HK-2 (cell line): ENCODE data around the gene UBQLN4.
A peak's percentile ranks its signal among the peaks of the same experiment; 100 is the strongest.

Experiments
- DNase-seq: peaks from one replicate; pipeline ENCODE4 v3.0.0-alpha.2; 2018; ENCODE audit not compliant: unreplicated experiment

UBQLN4 gene

GRCh38 chr1:156053768-156054499, at the start of gene UBQLN4:
Gene UBQLN4 (minus strand): TSS chr1:156053798. CDS start chr1:156053701, 97 bp downstream.
- DNase-seq: peak; percentile 88

DNA sequence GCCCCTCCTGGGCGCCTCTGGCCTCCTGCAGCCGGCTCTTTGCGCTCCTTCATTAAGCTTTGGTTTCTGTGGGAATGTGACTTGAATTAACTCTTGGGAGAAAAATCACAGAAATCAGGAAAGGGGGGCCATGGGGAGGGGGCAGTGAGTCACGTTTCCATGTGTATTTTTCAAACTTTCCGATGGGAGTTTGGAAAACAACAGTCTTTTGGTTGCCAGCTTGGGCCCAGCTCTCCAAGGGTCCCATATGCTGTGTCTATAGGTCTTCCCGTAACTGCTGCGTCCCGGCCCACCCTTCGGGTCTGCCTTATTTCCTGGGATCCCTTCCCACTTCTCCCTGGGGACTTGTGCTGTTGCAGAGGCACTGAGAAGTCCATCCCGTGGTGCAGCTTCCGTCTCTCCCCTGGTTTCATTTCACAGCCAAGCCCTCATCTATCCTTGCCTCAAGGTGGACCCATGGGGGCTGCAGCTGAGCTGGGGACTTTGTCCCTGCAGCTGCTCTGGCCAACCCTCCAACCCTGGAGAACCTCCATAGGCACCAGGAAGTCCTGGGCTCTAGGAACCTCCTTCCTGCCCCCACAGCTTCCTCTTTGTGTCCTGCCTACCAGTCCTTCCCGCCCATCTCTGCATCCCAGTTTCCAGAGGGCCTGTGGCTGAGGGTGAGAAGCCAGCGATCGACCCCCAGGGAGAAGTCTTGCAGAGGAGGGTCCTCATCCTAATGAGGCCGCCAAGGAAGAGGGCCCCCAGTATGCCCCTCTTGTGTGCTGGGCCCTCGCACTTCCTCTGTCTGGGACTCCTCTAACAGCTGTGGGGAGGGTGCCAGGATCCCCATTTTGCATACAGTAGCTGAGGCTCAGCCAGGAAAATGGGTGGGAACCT, 49.3 kb upstream of the UBQLN4 start:
- no peak for DNase-seq

DNA sequence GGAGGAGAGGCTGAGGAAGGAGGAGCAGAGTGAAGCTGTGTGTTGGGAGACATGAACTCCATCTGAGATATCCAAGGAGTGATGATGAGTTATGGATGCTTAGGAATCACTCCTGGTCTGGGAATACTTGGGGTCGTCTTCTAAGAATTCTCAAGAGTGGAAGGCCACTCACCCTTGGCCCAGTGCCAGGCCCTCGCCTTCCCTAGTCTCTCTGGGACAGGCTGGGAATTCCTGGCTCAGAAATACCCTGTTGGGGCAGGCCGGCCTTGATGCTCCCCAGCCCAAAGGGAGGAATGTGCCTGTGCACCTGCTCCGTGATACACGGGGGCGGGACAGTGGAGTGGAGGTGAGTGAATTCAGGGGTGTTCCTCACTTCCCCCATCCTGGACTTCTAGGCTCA, 48.3 kb upstream of the UBQLN4 start:
- DNase-seq: no peak

DNA sequence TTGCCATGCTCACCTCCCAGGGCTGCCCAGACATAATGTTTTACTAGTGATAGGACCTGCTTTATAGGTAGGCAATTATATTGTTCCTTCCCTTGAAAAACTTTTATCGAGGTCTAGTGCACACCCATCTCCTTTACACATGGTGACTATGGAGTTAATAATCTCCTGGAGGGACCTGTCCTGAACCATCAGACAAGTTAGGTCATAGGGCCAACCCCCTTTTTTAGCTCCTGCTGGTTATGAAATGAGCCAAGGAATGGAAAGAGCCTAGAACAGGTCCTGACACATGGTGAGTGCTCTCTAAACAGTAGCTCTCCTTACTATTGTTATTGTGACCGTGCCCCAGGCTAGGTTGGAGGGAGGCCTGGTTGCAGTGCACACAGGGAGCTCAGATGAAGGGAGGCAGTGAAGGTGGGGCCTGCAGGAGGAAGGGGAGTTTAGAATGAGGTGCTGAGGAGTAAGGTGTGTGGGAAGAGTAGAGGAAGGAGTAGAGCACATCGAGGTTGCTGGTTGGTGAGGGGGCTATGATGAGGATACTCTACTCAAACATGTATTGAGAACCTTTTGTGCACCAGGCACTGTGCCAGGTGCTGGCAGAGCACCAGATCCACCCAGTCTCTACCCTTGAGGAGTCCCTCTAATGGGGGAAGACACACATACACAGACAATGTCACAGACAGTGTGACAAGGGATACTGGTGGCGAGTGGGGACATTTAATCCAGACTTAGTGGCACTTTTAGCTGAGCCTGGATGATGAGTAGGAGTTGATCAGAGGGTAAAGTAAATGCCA, 46.8 kb upstream of the UBQLN4 start:
- no peak for DNase-seq

DNA sequence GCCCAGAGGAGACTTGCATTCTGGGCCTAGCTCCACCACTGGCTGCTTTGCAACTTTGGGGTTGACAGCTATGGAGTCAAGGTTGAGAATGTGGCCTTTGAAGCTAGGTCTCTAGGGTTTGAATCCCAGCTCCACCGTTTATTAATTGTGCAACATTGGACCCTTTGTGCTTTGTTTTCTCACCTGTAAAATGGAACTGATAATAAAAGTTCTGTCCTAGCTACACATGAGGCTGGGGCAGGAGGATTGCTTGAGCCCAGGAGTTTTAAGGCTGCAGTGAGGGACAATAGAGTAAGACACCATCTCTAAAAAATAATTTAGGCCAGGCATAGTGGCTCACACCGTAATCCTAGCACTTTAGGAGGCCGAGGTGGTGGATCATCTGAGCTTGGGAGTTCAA, 45.7 kb upstream of the UBQLN4 start:
- no peak for DNase-seq

GRCh38 chr1:156098784-156099183, 45.2 kb upstream of the UBQLN4 start:
- DNase-seq: no peak

DNA sequence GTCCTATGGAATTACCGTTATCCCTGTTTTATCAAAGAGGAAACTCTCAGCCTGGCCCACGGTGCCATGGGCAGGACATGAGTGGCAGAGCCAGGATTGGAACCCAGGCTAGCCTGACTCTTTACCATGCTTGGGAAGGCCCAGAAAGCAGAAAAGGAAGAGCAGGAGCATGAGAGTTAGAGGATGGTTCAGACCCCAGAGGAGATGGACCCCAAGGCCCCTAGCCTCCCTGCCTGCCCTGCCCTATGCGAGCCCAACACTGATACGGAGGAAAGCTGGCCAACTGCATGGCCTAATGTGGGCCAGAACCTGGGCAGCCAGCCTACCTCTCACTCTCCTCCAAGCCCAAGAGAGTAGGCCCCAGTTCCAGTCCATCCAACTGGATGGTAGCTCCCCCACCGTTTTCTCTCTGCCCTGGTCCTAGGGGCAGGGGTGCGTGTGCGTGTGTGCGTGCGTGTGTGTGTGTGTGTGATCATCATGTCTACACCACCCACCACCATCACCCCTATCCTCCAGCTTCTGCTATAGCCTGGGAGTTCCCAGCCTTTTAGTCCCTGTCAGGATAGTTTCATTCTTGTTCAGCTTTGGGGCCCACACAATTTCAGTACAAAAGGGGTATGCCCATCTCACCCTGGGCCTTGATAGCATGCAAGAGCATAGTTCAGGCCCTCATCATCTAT, 44.0 kb upstream of the UBQLN4 start:
- DNase-seq: no peak

DNA sequence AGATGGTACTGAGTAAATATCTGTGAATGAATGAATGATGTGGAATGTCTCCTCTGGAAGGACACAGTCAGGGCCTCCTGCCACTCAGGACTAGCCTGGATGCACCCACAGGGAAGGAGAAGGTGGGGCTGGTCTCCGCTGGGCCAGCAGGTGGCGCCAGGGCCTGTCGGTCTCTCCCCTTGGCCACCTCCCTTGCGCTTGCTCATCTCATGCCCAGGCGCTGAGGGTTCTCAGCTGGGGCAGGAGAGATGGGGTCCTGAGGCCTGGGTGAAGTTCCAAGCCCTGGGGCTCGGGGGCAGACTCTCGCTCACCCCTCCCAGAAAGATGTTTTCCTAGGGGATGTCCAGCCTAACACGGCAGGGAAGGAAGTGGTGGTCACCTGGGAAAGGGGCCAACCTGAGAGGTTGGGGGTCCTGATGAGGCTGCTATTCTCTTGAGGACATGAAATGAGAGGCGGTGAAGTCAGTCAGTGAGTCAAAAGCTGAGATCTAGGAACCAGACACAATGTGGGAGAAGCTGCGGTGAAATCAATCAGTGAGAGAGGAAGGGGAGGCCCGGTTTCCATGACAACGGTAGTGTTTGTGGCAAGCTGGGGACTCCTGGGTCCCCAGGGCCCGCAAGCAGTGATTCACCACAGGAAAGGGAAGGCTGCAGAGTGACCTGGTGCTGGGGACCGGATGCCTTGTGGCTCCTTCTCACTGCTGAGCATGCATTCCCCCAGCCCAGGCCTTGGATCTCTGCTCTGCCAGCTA, 43.2 kb upstream of the UBQLN4 start:
- peak; percentile 88 for DNase-seq

DNA sequence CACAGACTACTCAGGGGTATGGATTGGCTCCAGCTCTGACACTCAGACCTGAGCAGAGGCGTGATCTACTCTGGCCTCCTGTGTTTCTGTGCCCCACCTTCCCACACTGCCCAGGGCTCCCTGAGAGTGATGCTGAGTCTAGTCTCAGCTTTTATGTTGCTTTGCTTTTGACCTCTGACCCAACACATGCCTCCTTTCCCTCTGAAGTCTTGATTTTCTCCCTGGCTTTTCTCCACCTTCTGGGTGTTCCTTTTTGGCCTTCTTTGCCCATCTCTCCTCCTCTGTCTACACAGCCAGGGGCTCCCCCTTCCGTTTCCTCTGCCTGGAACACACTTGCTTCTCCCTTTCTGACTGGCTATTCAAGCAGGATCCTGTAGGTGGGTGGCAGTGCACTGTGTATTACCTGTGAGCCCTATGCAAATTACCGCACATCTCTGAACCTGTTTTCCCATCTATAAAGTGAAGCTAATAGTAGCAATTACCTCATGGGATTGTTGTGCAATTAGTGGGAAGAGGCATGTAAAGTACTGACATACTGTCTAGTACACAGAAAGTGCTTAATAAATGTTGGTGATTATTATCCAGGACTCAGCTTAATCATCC, 42.4 kb upstream of the UBQLN4 start:
- no peak for DNase-seq

GRCh38 chr1:156091610-156092009, 38.0 kb upstream of the UBQLN4 start:
- no peak for DNase-seq

DNA sequence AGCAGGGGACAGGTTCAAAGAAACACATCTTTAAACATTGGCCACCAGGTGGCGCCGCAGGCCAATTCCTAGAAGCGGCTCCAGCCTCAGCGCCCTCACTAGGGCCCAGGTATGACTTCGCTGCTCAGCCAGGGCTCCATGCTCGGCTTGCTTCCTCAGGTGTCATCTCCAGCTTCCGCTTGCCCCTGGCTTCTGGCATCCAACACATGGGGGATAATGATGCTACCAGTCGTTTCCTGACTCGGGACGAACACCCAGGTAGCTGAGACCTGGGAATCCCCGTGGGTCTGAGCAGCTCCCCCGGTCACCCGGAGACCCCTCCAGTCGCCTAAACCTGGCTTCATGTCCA, 37.2 kb upstream of the UBQLN4 start:
- DNase-seq: peak; percentile 88

GRCh38 chr1:156090138-156090839, 36.7 kb upstream of the UBQLN4 start:
- no peak for DNase-seq

- DNase-seq: no peak
Measured at GRCh38 chr1:156089704-156090103, 36.1 kb upstream of the UBQLN4 start.

- DNase-seq: no peak
Measured at GRCh38 chr1:156086256-156086662, 32.7 kb upstream of the UBQLN4 start.

DNA sequence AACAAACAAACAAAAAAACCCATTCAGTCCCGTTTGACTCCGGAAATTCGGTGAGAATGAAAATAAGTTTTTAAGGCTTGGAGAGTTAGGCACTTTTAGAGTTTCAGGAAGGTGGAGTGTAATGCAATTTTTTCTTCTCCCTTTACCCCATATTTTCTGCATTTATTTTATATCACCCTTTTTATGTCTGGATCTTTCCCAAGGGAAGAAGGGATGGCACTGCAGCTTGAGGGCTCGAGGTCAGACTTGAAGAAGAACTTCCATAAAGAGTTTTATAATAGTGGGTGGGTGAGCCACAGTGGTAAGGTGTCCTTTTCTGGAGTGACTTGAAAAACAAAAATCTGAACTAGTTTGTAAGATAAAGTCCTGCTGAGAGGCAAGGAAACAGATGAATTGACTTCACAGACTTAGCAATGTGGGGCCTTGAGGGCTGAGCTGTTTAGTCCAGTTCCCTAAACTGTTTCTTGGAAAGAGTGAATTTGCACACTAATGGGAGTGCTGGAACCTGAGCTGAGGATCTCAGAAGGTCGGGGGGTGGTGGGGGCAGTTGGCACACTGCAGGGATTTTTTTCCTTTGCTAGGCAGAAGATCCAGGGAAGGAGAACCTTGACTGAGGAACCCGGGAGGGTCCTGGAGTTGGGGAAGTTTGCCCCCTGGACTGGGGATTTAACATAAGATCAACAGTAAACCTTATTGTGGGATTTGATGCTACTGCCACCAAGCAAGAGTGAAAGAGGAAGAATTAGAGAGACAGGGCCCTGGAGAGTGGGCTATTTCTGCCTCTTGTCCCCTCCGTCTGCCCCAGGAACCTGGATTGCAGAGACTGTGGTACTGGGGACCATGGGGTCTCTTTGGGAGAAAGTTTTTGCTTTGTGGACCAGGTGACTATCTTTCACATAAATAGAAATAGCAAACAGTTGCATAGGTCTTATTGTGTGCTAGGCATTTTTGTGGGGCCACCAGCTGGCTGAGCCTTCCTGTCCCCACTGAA, 30.5 kb upstream of the UBQLN4 start:
- no peak for DNase-seq

- peak; percentile 82 for DNase-seq
Measured at GRCh38 chr1:156082309-156083091, 28.9 kb upstream of the UBQLN4 start, which contains the start of gene MEX3A. Gene MEX3A (minus strand): TSS chr1:156082465. CDS start chr1:156081998, 467 bp downstream.

GRCh38 chr1:156081917-156082308, 28.3 kb upstream of the UBQLN4 start:
- no peak for DNase-seq
